Activated CD8-positive, alpha-beta memory T cell treated with anti-CD3 and anti-CD28 coated beads, Interleukin-2, amount 50 U/mL, for 24 hours (primary cell): ENCODE measurements around the gene CCDC80.
A peak's percentile ranks its signal among the peaks of the same experiment; 100 is the strongest.

Source experiments
- DNase-seq: peaks from one replicate; pipeline ENCODE4 v3.0.0-alpha.2; 2020; ENCODE audit errors: extremely low read depth

Gene CCDC80, protein sequence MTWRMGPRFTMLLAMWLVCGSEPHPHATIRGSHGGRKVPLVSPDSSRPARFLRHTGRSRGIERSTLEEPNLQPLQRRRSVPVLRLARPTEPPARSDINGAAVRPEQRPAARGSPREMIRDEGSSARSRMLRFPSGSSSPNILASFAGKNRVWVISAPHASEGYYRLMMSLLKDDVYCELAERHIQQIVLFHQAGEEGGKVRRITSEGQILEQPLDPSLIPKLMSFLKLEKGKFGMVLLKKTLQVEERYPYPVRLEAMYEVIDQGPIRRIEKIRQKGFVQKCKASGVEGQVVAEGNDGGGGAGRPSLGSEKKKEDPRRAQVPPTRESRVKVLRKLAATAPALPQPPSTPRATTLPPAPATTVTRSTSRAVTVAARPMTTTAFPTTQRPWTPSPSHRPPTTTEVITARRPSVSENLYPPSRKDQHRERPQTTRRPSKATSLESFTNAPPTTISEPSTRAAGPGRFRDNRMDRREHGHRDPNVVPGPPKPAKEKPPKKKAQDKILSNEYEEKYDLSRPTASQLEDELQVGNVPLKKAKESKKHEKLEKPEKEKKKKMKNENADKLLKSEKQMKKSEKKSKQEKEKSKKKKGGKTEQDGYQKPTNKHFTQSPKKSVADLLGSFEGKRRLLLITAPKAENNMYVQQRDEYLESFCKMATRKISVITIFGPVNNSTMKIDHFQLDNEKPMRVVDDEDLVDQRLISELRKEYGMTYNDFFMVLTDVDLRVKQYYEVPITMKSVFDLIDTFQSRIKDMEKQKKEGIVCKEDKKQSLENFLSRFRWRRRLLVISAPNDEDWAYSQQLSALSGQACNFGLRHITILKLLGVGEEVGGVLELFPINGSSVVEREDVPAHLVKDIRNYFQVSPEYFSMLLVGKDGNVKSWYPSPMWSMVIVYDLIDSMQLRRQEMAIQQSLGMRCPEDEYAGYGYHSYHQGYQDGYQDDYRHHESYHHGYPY

DNA sequence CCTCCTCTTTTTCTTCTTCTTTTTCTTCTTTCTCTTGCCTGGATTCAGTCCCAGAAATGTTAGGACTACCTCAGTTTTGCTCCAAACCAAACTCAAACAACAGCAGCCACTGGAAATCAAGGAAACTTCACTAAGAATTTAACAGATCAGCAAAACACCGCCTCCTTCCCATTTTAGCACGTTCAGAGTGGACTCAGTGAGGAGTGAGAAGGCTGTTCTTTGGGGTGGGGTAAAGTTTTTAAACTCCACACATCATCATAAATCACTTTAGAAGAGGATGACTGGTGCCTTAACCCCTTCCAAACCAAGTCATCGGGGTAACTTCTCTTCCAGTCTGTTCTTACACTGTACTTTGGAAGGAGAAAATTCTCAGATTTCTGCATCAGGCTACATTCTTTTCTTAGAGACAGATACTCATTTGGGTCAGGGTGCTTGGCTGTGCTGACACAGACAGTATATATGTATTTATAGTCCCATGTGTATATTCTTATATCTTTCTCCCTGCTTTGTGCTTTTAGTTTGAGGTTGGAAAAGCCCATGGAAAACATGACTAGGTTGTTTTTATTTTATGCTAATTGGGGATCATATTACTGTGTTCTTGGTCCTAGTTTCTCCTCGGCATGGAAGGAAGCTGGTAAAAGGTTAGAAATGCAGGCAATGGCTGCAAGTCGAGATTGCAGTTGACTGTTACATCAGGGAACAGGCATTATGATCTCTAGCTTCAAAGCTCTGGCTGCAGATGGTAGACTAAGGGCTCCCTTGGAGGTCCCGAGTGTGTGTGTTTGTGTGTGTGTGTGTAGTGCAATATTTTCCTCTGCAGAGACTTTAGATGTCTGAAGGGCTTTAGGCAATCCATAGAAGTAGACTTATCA lies at the start of gene CCDC80:
Gene CCDC80, minus strand, starts transcription at position 214 of the 872 bp plus-strand sequence. CDS start 1,238 bp downstream, outside the sequence.
- no peak for DNase-seq

- DNase-seq: no peak
Measured at GRCh38 chr3:112689989-112690388, 49.0 kb upstream of the CCDC80 start.

DNA sequence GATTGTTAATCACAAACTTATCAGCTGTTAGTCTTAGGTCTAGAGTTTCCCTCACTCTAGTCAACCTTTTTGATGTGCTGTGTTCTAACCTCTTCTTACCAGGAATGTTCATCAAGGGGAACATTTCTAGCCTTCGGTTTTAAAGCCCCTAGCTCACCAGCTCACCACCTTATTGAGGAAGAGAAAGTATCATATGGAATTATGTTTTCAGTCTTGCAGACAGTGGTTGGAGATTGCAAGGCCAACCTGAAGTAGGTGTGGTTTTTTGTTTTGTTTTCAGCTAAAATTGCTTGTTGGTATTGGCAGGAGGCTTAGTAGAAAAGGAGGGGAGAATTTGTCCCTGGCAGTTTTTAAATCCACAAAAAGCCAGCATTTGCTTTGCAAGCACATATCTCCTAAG lies 48.4 kb upstream of the CCDC80 start:
- DNase-seq: no peak

DNA sequence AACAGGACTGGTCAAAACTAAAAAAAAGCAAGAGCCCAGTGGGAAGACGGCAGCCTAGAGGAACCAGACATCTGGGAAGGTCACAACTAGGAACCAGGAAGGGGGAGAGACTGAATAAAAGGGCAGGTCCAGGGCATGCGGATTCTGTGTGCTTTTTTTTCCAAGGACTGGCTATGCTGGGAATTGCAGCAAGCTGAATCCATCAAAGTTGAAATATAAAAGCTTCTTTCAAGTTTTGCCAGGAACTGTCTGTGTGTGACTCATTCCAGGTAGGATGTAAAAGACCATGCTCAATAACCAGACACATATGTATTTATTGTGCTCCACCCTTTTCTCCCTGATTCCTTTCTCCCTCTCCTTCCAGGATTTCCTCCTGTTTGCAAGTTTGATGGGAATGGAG lies 47.9 kb upstream of the CCDC80 start:
- DNase-seq: no peak

DNA sequence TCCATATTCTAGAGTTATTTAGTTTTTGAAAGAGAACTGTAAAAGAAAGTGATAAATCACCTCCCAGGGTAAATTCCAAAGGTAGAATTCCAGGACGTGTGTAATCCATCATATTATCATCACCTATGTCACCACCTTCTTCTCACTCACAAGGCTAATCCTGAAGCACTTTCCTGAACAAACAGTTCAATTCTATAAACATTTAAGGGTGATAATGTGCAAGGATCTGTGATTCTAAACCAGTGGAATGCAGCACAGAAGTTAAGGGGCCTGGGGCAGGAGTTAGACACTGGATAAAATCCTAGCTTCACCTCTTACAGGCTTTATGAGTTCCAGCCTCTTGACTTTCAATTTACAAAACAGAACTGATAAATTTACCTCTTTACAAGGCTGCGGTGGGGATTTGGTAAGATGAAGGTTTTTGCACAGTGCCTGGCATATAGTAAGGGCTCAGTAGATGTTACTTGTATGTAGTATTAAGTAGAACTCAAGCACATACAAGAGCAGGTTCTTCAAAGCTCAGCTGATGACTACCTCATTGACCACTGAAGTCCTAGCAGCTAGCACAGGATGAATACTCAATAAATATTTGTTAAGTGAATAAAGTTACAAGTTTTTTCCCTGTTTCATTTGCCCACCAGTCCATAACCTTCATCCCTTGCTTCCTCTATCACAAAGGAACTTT lies 47.3 kb upstream of the CCDC80 start:
- DNase-seq: no peak

DNA sequence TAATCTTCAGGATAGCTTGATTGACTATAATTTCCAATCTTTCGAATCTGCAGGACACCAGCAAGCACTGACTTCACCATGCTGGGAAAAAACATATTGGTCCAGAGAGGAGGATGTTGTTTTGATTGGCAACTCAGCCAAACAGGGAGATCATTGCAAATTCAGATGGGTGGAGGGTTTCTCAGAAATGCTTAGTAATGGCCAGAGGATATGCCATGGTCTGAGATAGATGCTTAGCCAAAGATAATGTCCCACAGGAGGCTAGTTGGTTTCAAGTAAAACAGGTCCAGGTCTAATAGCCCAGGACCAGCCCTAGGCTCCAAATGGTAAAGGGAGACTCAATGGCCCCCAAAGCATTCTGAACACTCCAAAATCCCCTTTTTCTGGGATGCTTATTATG lies 46.7 kb upstream of the CCDC80 start:
- no peak for DNase-seq

GRCh38 chr3:112687211-112687610 lies 46.3 kb upstream of the CCDC80 start:
- no peak for DNase-seq

DNA sequence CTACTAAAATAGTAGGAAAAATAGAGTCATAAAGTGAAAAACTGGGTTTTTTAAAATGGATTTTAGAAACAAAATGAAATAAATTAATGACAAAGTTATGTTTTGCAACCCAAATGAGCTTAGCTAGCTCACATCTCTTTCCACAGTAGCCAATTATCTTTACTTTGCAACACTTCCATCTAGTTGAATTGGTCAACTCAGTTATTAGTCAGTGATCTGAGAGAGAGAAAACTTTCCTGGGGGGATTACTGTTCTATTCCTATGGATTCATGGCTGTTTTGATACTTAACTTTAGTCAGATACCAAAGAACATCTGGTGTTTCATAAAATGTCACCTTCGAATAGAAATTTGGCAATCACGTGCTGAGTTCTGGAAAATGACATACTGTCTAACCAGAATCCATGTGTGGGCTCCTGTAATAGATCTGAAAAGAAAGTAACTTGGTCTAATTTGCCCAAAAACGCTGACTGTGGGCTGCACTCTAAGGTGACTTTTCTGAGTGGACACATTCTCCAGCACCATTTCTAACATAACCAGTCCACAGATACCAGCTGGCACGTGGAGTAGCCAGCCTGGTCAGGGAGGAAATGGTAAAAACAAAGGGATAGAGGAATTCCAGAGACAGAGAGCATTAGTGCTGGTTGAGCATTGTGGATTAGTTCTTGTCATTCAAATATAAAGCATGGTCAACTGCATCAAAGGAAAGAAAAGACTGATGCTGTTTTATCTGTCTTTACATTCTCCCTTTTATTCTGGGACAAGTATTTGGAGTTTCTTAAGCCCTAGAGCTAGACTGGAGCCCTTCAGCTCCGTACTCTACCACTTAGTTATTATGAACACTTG lies 45.2 kb upstream of the CCDC80 start:
- no peak for DNase-seq

GRCh38 chr3:112685420-112685819 lies 44.5 kb upstream of the CCDC80 start:
- no peak for DNase-seq

DNA sequence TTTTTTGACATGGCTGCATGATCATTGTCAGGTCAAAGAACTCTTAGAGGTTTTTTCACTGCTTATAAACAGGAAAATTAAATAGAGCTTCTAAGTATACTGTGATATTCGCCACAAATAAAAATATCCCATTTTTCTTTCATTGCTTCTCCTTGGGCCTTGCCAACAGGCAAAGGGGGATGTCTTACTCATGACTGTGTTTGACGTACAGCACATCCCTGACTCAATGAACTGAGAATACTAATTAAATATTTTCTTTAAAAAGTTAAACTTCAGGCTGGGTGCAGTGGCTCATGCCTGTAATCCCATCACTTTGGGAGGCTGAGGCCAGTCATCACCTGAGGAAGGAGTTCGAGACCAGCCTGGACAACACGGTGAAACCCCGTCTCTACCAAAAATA lies 41.4 kb upstream of the CCDC80 start:
- DNase-seq: no peak

DNA sequence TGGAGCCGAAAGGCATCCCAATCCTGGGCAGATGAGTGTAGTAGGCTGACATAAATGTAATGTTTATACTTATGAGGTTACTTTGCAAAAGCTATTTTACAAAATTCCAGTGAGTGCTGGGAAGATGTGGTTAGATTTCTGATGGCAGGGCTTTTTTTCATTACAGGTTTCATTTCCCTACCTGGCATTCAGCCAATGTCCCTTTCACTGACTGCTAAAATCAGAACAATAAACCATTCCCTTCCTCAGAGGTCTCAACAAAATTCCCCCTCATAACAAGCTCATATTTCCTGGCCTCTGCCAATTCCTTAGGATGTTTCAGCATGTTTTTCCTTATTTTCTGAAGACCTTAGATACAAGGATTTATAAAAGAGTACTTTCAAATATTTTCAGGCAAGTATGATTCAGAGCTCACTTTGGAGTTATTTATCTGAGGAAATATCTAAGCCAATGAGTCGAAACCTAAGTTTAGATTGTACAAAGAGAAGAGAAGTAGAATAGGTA lies 40.9 kb upstream of the CCDC80 start:
- no peak for DNase-seq

GRCh38 chr3:112676659-112677234 lies 35.8 kb upstream of the CCDC80 start:
- DNase-seq: peak; percentile 67

- no peak for DNase-seq
Measured at GRCh38 chr3:112675943-112676535, 35.1 kb upstream of the CCDC80 start.

GRCh38 chr3:112675349-112675748 lies 34.4 kb upstream of the CCDC80 start:
- no peak for DNase-seq

DNA sequence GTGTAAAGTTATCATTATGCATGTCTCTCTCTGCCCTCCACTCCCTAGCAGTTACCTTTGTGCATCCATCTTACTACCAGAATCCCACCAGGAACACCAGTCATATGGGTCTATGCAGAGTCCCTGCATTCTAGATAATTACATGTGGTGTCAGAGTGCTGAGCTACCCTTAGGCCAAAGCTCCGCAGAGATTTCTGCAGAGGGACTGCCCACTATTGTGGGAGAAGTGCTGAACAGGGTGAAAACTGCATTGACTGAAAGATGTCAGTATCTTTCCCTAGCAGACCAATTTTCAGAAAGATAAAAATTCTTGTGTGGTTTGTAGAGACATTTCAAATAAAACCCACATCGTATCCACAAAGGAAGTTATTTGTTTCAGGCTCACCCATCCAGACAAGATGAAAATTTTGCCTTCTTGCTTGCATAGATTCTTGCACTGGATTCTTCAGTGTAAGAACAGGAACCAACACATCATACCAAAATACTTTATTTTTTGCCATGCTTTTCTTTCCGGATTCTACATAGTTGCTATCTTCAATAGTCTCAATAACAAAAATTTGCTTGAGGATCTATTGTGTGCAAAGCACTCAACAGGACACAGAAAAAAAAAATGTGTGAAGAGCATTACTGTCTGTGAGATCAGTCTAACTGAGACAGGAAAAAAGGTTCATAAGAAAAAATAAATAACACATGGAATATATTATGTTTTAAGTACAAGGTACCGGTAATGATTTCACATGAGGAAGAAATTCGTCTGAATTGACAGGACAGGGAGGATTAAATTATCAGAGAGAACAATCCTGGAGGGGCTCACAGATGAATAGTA lies 32.0 kb upstream of the CCDC80 start:
- DNase-seq: no peak

- no peak for DNase-seq
Measured at GRCh38 chr3:112671930-112672715, 31.2 kb upstream of the CCDC80 start.

GRCh38 chr3:112670824-112671223 lies 29.9 kb upstream of the CCDC80 start:
- no peak for DNase-seq

DNA sequence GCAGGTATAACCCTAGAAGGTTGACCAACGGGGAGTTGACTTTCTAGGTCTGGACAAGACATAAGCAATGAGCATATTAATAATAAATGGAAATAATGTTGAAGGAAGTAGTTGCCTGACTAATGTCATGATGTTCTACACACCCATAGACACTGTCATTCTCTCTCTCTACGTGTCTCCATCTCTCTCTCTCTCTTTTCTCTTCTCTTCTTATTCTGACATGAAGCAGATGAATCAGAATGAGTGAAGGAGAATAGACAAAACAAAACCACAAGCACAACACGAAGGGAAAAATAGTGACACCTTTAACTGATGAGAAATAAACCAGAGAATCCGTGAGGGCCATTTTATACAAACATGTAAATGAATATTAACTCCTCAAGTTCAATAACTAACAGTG lies 26.7 kb upstream of the CCDC80 start:
- DNase-seq: no peak
